H9 (cell line): ENCODE measurements around the gene DBH. TPM values are rescaled to one million over a fixed set of nuclear protein-coding genes. Genes with fewer than 3 reads are reported as not detected.

Source experiments
- DNase-seq: peaks from one replicate; pipeline ENCODE4 v3.0.0-alpha.2; 2017
- H2AFZ ChIP-seq: one replicate; pipeline ENCODE4 v1.6.1; 2013; ENCODE audit warnings: mild to moderate bottlenecking, low read length, control low read depth, moderate library complexity
- H2AK5ac ChIP-seq: 2 replicates; pipeline ENCODE4 v1.6.1; 2013; ENCODE audit warnings: low read length, control low read depth, mixed read lengths; ENCODE audit not compliant: insufficient read length
- H2BK120ac ChIP-seq: one replicate; pipeline ENCODE4 v1.6.1; 2013; ENCODE audit warnings: low read depth, mild to moderate bottlenecking, low read length, control low read depth, inconsistent platforms; ENCODE audit not compliant: poor library complexity, severe bottlenecking
- H2BK12ac ChIP-seq: 2 replicates; pipeline ENCODE4 v1.6.1; 2013; ENCODE audit warnings: low read length, control low read depth, mixed read lengths, low read depth; ENCODE audit not compliant: insufficient read length
- H2BK15ac ChIP-seq: 2 replicates; pipeline ENCODE4 v1.6.1; 2013; ENCODE audit warnings: low read depth, low read length, control low read depth
- H2BK20ac ChIP-seq: one replicate; pipeline ENCODE4 v1.6.1; 2013; ENCODE audit warnings: low read depth, mild to moderate bottlenecking, low read length, control low read depth, inconsistent platforms; ENCODE audit not compliant: poor library complexity, severe bottlenecking
- H2BK5ac ChIP-seq: 2 replicates; pipeline ENCODE4 v1.6.1; 2013; ENCODE audit warnings: low read length, control low read depth, mixed read lengths; ENCODE audit not compliant: insufficient read length
- H3K14ac ChIP-seq: 2 replicates; pipeline ENCODE4 v1.6.1; 2013; ENCODE audit warnings: low read length, control low read depth; ENCODE audit not compliant: insufficient read depth
- H3K18ac ChIP-seq: 2 replicates; pipeline ENCODE4 v1.6.1; 2013; ENCODE audit warnings: low read depth, mild to moderate bottlenecking, mixed read lengths, low read length, control low read depth; ENCODE audit not compliant: insufficient read length
- H3K23ac ChIP-seq: 2 replicates; pipeline ENCODE4 v1.6.1; 2013; ENCODE audit warnings: low read length, control low read depth, mixed read lengths, low read depth; ENCODE audit not compliant: insufficient read length
- H3K23me2 ChIP-seq: 2 replicates; pipeline ENCODE4 v1.6.1; 2013; ENCODE audit warnings: low read depth, mild to moderate bottlenecking, mixed read lengths, low read length, control low read depth; ENCODE audit not compliant: insufficient read length, poor library complexity, severe bottlenecking
- H3K27ac ChIP-seq: 2 replicates; pipeline ENCODE4 v1.5.1; 2013; ENCODE audit warnings: low read length, control low read depth, mixed read lengths, low read depth; ENCODE audit not compliant: insufficient read length
- H3K27me3 ChIP-seq: 2 replicates; pipeline ENCODE4 v1.6.1; 2013; ENCODE audit warnings: low read length, control low read depth, inconsistent platforms; ENCODE audit not compliant: insufficient read depth
- H3K4ac ChIP-seq: 2 replicates; pipeline ENCODE4 v1.6.1; 2013; ENCODE audit warnings: low read depth, mild to moderate bottlenecking, control low read depth, inconsistent platforms, low read length, moderate library complexity
- H3K4me1 ChIP-seq: 2 replicates; pipeline ENCODE4 v1.6.1; 2013; ENCODE audit warnings: low read length, control low read depth, inconsistent platforms; ENCODE audit not compliant: insufficient read depth
- H3K4me2 ChIP-seq: 2 replicates; pipeline ENCODE4 v1.6.1; 2013; ENCODE audit warnings: low read length, control low read depth, mixed read lengths; ENCODE audit not compliant: insufficient read length, insufficient read depth
- H3K56ac ChIP-seq: 2 replicates; pipeline ENCODE4 v1.6.1; 2013; ENCODE audit warnings: low read depth, mild to moderate bottlenecking, mixed read lengths, low read length, control low read depth; ENCODE audit not compliant: insufficient read length
- H3K79me1 ChIP-seq: 2 replicates; pipeline ENCODE4 v1.6.1; 2013; ENCODE audit warnings: low read depth, mild to moderate bottlenecking, moderate library complexity, low read length, control low read depth, inconsistent platforms; ENCODE audit not compliant: insufficient read depth, poor library complexity, severe bottlenecking
- H3K79me2 ChIP-seq: 2 replicates; pipeline ENCODE4 v1.6.1; 2013; ENCODE audit warnings: low read length, control low read depth, inconsistent platforms; ENCODE audit not compliant: insufficient read depth
- H3K9ac ChIP-seq: 2 replicates; pipeline ENCODE4 v1.6.1; 2013; ENCODE audit warnings: low read length, control low read depth, mixed read lengths; ENCODE audit not compliant: insufficient read length; ENCODE audit errors: extremely low read depth
- H3K9me3 ChIP-seq: one replicate; pipeline ENCODE4 v1.6.1; 2013; ENCODE audit warnings: low read depth, low read length, inconsistent platforms; ENCODE audit not compliant: control insufficient read depth
- H3T11ph ChIP-seq: one replicate; pipeline ENCODE4 v1.6.1; 2013; ENCODE audit warnings: mild to moderate bottlenecking, low read length, control low read depth, inconsistent platforms
- H4K20me1 ChIP-seq: one replicate; pipeline ENCODE4 v1.6.1; 2013; ENCODE audit not compliant: control insufficient read depth, insufficient read length, insufficient read depth
- H4K5ac ChIP-seq: 2 replicates; pipeline ENCODE4 v1.6.1; 2013; ENCODE audit warnings: low read depth, mild to moderate bottlenecking, mixed read lengths, low read length, control low read depth; ENCODE audit not compliant: insufficient read length
- H4K8ac ChIP-seq: replicated peaks from 2 replicates; pipeline ENCODE4 v1.6.1; 2013; ENCODE audit warnings: low read length, control low read depth, mixed read lengths, low read depth; ENCODE audit not compliant: insufficient read length
- H4K91ac ChIP-seq: 2 replicates; pipeline ENCODE4 v1.6.1; 2013; ENCODE audit warnings: low read depth, mild to moderate bottlenecking, moderate library complexity, mixed read lengths, low read length, control low read depth; ENCODE audit not compliant: insufficient read length
- H3K27ac Mint-ChIP-seq, 3 experiments: 2 replicates in 2 of 3; 3 replicates in 1 of 3; pipeline ENCODE4 v1.8.0; 2020 to 2021; ENCODE audit warnings: mixed read lengths in 3 of 3, mild to moderate bottlenecking in 1 of 3, moderate library complexity in 1 of 3
- H3K27me3 Mint-ChIP-seq: 2 replicates; pipeline ENCODE4 v1.8.0; 2021; ENCODE audit warnings: low read depth, mild to moderate bottlenecking, moderate library complexity, mixed read lengths
- H3K36me3 Mint-ChIP-seq, 3 experiments: 2 replicates in 2 of 3; 3 replicates in 1 of 3; pipeline ENCODE4 v1.8.0; 2020 to 2021; ENCODE audit warnings: low read depth in 3 of 3, mixed read lengths in 3 of 3; ENCODE audit not compliant: insufficient read depth in 1 of 3
- H3K4me1 Mint-ChIP-seq, 2 experiments: 2 replicates each; pipeline ENCODE4 v1.8.0; 2020; ENCODE audit warnings: mixed read lengths in 2 of 2
- H3K4me3 Mint-ChIP-seq, 2 experiments: 2 replicates in 1 of 2; 3 replicates in 1 of 2; pipeline ENCODE4 v1.8.0; 2020 to 2021; ENCODE audit warnings: mild to moderate bottlenecking in 2 of 2, mixed read lengths in 2 of 2, moderate library complexity in 1 of 2
- H3K9me3 Mint-ChIP-seq, 2 experiments: 2 replicates in 1 of 2; 3 replicates in 1 of 2; pipeline ENCODE4 v1.8.0; 2020; ENCODE audit warnings: mild to moderate bottlenecking in 2 of 2, mixed read lengths in 2 of 2, moderate library complexity in 1 of 2
- CTCF ChIP-seq: fragments of 200-600 bp; sonication (generic); conservative IDR thresholded peaks from 3 replicates; pipeline ENCODE4 v1.8.0; 2021; ENCODE audit warnings: antibody characterized with exemption, mild to moderate bottlenecking
- WGBS: extraction: QIAGEN DNeasy Blood & Tissue Kit; methylation state at CpG from one replicate; pipeline ENCODE4 v1.1.7; 2013; ENCODE audit warnings: missing lambda C conversion rate, low lambda C conversion rate, mixed read lengths; ENCODE audit not compliant: insufficient read length; ENCODE audit errors: extremely low coverage; 5-methylcytosine and 5-hydroxymethylcytosine counted together
- total RNA-seq: library from RNA; stranded (reverse); gene quantifications from 2 replicates; pipeline ENCODE4 v1.2.1, GENCODE V29; 2021

Gene DBH
- total RNA-seq, 1 experiment from 2014 or later, result not detected

- Histone ChIP-seq H3K23ac (no peak overlapping the region), H2AFZ (no peak overlapping the region), H4K5ac (no peak overlapping the region), H3K9ac (no peak overlapping the region), H2AK5ac (no peak overlapping the region), H2BK12ac (no peak overlapping the region), H3K18ac (no peak overlapping the region), H3K27me3 (no peaks in the 10 kb centered on the region), H3K4me1 (no peaks in the 10 kb centered on the region), H3K9me3 (no peaks in the 10 kb centered on the region), H3K79me1 (no peaks in the 10 kb centered on the region), H4K91ac (no peak overlapping the region), H3K4me2 (no peak overlapping the region), H3K56ac (no peak overlapping the region), H3K14ac (no peak overlapping the region), H2BK15ac (0 out of 2 replicates have a peak overlapping the region, but pooled peaks have one; percentile 20), H3K27ac (no peak overlapping the region), H3K4ac (no peak overlapping the region), H2BK20ac (no peak overlapping the region), H4K8ac (no peak overlapping the region), H2BK120ac (no peak overlapping the region), H3K79me2 (no peaks in the 10 kb centered on the region), H3T11ph (no peak overlapping the region), H4K20me1 (no peaks in the 10 kb centered on the region), H3K23me2 (no peaks in the 10 kb centered on the region), H2BK5ac (no peak overlapping the region)
- peaks cover 22% of the 10 kb centered on the region for H3K27me3 Mint-ChIP-seq
- no peak overlapping the region for H3K27ac Mint-ChIP-seq
- peaks cover 0 to 4% (median 3%) of the 10 kb centered on the region in 3 experiments; a peak in 2 of 7 replicates for H3K36me3 Mint-ChIP-seq
- no peak for TF ChIP-seq CTCF
- no peak for DNase-seq
- H3K4me3 Mint-ChIP-seq, result no peak overlapping the region
- peaks cover 0 to 4% of the 10 kb centered on the region in 2 experiments; a peak in 2 of 5 replicates for H3K9me3 Mint-ChIP-seq
- H3K4me1 Mint-ChIP-seq, result peaks cover 2 to 10% of the 10 kb centered on the region in 2 experiments; a peak in 2 of 4 replicates
- no CpG with 5 or more reads among the region's 12 CpGs for WGBS
Measured at GRCh38 chr9:133665535-133665934, 29.4 kb downstream of the DBH start.
